Hematopoietic multipotent progenitor cell (in vitro differentiated cells): ENCODE results near the gene SCUBE3. TPM values are rescaled to one million over a fixed set of nuclear protein-coding genes. Genes with fewer than 3 reads are reported as not detected.

Experiments
- DNase-seq, 3 donors: peaks; one replicate each; pipeline ENCODE4 v3.0.0-alpha.2; 2011 to 2015; ENCODE audit warnings: low read depth in 2 of 3, low spot score in 2 of 3
- total RNA-seq: library from RNA; depleted of rRNA; stranded (reverse); fragments of >200 nt; gene quantifications from one replicate; pipeline ENCODE4 v1.2.3, GENCODE V29; 2012

SCUBE3 gene
- total RNA-seq, 1 donor = not detected

DNA sequence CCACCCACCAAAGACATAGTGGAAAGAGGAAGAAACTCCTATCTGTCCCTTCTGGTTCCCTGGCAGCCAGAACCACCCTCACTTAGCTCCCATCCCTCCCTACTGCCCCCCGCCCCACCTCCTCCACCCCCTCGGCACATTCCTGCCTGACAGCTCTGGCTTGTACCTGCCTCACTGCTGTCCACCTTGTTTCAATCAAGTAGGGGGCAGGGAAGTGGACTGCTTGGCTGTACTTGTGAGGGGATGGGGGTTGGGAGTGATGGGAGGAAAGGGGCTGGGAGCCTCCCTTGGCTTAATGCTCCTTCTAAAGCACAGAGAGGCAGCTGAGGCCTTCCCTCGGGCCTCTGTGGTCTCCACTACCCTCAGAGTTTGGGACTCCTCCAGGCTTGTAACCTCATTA, 23.7 kb downstream of the SCUBE3 start:
- DNase-seq = no peak

DNA sequence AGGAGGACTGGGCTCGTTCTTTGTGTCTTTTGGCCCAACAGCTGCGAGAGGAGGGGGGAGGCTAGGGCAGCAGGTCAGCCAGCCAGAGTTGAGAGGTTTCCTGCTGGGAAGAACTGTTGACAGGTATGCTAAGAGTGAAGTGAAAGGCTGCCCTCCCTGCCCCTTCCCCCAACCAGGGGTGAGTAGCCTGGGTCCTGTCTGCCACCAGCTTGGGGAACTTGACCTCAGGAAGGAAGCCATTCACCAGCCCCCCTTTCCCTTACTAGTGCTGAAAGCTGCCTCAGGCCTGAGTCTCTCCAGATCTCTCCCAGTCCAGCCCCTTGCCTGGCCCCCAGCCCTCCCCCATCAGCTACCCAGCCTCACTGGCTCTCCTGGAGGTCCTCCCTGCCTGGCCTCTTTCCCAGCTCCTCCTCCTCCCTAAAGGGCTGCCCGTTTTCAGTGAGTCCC, 25.1 kb downstream of the SCUBE3 start:
- DNase-seq = no peak

GRCh38 chr6:35239581-35239980, 25.8 kb downstream of the SCUBE3 start:
- no peak for DNase-seq

DNA sequence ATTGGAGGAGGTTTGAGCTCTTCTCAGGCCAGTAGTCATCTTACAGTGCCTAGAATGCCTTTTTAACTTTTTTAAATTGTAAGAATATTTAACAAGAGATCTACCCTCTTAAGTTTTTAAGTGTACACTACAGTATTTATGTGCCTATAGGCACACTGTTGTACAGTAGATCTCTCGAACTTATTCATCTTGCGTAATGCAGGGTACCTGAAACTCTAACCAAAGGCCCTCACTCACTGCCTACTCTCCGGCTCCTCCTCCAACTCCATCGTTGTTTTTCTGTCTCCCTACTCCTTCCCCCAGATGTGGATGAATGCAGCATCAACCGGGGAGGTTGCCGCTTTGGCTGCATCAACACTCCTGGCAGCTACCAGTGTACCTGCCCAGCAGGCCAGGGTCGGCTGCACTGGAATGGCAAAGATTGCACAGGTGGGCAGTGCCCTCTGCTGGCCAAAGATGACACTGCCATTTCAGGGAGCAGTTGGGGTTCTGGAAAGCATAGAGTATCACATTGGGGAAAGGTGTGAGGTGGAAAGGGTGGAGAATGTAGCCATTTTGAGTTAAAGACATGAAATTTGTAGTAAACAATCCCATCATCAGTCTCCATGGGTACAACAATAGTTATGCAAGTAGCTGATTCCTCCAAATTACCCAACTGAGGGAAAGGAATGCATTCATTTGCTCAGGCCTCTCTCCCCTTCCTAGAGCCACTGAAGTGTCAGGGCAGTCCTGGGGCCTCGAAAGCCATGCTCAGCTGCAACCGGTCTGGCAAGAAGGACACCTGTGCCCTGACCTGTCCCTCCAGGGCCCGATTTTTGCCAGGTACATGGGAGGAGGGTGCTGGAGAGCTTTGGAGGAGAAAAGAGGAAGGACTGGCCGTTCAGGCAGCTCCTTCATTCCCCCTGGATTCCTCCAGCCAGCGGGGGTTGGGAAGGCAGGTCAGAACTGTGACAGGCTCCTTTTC, 27.4 kb downstream of the SCUBE3 start:
- peak; percentile 55 to 78 (median 57) for DNase-seq

DNA sequence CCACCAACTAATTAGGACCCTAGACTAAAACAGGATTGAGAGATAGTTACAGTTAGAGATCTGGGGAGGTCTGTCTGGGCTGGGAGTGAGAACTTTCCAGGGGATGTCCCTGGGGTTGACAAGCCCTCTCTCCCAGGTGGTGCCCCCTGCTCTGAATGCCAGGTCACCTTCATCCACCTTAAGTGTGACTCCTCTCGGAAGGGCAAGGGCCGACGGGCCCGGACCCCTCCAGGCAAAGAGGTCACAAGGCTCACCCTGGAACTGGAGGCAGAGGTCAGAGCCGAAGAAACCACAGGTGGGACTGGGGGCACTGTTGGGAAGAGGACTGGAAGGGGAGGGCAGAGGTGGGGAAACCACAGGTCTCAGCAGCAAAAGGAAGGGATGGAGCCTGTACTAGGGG, 28.7 kb downstream of the SCUBE3 start:
- DNase-seq = no peak

DNA sequence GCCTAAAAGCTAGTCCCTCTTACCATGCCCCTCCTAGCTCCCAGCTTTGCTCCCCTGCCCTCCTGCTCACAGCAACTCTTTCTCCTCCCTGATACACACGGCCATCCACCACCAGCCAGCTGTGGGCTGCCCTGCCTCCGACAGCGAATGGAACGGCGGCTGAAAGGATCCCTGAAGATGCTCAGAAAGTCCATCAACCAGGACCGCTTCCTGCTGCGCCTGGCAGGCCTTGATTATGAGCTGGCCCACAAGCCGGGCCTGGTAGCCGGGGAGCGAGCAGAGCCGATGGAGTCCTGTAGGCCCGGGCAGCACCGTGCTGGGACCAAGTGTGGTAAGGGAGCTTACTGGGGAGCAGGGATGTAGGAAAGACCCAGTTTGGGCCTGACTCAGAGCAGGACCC, 29.1 kb downstream of the SCUBE3 start:
- DNase-seq = no peak

GRCh38 chr6:35243386-35243958, 29.7 kb downstream of the SCUBE3 start:
- DNase-seq = no peak

DNA sequence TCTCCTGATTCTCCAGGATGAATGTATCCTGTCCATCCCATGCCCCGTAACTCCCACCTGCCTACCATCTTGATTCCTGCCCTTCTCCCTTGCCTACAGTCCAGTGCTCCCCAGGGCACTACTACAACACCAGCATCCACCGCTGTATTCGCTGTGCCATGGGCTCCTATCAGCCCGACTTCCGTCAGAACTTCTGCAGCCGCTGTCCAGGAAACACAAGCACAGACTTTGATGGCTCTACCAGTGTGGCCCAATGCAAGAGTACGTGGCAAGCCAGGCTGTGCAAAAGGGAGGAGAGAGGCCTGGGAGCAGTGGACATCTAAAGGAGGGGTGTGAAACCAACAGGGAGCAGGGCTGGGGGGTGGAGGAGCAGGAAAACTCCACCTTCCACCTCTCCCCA, 30.8 kb downstream of the SCUBE3 start:
- no peak for DNase-seq

DNA sequence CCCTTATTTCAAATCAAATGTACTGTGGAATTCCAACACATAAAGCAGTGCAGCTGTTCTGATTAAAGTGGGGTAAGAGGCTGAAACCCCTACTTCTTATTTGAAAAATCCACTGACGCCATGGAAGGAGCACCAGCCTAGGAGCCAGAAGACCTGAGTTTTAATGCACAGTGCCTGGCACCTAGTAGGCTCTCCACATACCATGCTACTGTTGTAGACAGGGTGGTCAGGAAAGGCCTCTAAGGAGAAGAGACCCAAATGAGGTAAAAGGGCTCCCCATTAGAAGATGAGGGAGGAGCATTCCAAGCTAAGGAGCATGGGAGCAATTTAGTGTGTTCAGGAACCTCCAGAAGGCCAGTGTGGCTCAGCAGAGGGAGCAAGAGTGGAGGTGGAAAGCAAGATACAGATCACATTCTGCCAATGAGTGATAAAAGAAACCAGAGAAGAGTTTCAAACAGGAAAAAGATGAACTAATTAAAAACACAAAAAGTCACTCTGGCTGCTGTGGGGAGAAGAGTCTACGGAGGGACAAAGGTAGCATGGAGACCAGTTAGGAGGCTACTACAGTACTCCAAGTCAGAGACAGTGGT, 34.0 kb downstream of the SCUBE3 start:
- DNase-seq = no peak

GRCh38 chr6:35248300-35248699, 34.5 kb downstream of the SCUBE3 start:
- DNase-seq = no peak

GRCh38 chr6:35248965-35249364, 35.2 kb downstream of the SCUBE3 start:
- no peak for DNase-seq

- no peak for DNase-seq
These were observed 38.2 kb downstream of the SCUBE3 start for GRCh38 chr6:35251949-35252348.

DNA sequence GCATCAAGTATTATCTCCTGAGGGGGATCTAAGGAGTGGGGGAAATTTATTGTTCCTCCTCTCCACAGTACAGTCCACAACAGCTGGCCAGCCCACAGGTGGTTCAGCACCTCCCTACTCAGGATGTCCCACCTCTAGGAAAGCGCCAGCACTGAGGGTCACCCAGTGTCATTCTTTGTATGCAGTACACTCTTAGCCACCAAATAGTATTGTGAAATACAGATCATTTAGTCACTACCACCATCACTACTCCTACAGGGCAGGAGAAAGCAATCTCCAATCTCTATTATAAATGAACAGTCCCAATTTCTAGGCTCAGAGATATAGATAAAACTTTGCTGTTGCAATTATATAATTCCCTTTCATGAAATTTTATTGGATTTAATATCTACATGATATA, 39.5 kb downstream of the SCUBE3 start:
- DNase-seq = no peak

- DNase-seq = no peak
These were observed 44.6 kb downstream of the SCUBE3 start for GRCh38 chr6:35258336-35258735.

- DNase-seq = peak in 2 of 3 donors; percentile 53 to 73
These were observed 45.1 kb downstream of the SCUBE3 start for GRCh38 chr6:35258858-35259193.

DNA sequence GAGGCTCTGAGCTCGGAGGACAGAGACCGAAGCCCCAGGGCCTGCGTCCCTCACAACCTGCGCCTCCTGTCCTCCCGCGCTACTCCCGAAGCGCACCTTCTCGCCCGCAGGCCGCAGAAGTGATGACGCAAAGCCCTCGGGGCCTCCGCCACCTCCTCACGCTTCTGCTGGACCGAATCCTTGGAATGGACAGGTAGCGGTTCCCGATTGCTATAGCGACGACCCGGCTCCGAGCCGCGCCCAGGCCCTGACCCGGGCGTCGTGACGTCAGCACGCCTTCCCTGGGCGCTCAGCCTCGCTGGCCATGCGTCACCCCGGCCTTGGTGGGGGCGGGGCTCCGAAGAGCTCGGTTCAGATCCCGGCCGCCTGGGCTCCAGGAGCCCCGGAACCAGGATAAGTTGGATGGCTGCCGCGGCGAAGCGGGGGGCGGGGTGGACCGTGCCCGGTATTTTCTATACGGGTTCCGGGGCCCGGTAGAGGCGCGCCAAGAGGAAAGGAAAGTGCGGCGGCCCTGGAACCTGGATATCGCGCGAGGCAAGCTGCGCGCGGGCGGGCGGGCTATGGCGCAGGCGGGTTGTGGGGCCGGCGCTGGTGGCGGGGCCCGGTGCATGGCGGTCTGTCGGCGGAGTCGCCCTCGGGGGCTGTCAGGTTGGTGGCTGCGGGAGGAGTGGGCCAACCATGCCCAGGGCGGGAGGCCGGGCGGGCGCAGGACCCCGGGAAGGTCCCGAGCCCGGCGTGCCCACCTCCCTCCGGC, 45.6 kb downstream of the SCUBE3 start, which contains the start of gene ZNF76:
Gene ZNF76 (plus strand): TSS at position 542 of the 754 bp plus-strand sequence. CDS start 21,417 bp downstream, outside the sequence.
- DNase-seq = peak; percentile 90 to 92 (median 91)

GRCh38 chr6:35259948-35260590, 46.3 kb downstream of the SCUBE3 start:
- peak; percentile 50 to 91 (median 88) for DNase-seq

DNA sequence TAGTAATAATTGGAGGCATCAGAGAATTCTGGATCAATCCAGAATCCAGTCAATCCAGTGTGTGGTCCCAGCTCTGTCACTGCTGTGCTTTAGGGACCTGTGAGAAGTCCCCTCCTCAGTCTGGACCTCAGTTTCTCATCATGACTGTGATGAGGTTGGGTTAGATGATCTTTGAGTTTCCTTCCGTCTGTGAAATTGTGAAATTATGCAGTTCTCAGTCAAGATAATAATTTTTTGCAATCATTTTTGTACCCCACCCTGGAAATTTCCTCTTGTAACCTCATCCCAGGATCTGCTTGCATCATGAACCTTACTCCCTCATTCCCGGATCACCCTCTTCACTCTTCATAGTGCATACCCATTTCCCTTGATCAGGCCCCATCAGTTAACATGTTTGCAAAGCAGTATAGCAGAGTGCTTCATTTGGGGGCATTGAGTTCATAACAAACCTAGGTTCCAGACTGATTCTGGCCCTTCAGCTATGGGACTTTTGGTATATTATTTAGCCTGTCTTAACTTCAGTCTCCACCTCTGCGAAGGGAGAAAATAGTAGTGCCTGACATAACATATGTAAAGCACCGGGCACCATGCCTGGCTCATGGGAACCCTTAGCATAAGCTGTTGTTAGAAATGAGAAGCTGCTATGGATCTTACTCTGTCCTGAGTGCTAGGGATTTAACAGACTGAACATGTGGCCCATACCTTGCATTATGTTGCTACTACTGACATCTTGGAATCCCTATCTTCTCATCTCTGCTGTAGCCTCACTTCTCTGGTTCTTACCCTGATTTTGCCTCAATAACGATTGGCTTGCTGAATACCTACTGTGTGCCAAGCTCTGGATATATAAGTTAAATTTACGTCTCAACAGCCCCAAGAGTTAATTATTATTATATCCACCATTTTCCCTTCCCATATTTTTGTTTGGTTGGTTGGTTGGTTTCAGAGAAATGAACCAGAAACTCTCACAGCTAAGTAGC, 47.1 kb downstream of the SCUBE3 start:
- DNase-seq = no peak

GRCh38 chr6:35262596-35262995, 48.8 kb downstream of the SCUBE3 start:
- DNase-seq = no peak
